Measurements from ENCODE around the gene GAA.

DNA sequence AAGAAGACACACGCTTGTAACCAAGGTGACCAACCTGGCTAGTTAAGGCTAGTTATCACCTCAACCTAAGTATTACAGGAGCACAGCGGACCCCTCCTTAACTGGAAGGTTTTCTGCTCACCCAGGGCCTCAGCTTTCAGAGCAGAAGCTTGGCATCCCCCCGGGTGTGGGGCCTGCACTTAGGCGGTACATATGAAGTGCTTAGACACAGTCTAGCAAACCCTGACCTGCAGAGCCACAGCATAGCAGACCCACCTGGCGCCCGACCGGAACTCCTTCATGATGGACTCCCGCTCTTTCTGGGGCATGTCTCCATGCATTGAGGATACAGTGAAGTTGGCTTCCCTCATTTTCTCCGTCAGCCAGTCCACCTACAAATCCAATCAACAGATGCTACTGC is 35.8 kb downstream of the GAA start:
- no peak for TF ChIP-seq TAF1 (IDR thresholded peaks at IDR 0.05; ENCODE audit: borderline replicate concordance, low read depth, low read length)
- TF ChIP-seq, protein P1, sequence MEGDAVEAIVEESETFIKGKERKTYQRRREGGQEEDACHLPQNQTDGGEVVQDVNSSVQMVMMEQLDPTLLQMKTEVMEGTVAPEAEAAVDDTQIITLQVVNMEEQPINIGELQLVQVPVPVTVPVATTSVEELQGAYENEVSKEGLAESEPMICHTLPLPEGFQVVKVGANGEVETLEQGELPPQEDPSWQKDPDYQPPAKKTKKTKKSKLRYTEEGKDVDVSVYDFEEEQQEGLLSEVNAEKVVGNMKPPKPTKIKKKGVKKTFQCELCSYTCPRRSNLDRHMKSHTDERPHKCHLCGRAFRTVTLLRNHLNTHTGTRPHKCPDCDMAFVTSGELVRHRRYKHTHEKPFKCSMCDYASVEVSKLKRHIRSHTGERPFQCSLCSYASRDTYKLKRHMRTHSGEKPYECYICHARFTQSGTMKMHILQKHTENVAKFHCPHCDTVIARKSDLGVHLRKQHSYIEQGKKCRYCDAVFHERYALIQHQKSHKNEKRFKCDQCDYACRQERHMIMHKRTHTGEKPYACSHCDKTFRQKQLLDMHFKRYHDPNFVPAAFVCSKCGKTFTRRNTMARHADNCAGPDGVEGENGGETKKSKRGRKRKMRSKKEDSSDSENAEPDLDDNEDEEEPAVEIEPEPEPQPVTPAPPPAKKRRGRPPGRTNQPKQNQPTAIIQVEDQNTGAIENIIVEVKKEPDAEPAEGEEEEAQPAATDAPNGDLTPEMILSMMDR (IDR thresholded peaks at IDR 0.05): no peak
- no peak for TF ChIP-seq NFIC (IDR thresholded peaks at IDR 0.05; ENCODE audit: borderline replicate concordance)
- no peak for TF ChIP-seq POLR2AphosphoS5 (IDR thresholded peaks at IDR 0.05; ENCODE audit: low read depth, low read length)
- no peak for TF ChIP-seq MXI1 (IDR thresholded peaks at IDR 0.05; ENCODE audit: low read depth, low read length)
- TF ChIP-seq EZH2phosphoT487 (IDR thresholded peaks at IDR 0.05; ENCODE audit: borderline replicate concordance, low read depth): no peak
- no peak for TF ChIP-seq ELF1 (IDR thresholded peaks at IDR 0.05)
- no peak for TF ChIP-seq SIN3A (IDR thresholded peaks at IDR 0.05; ENCODE audit: borderline replicate concordance, low read depth, low read length)
